Measurements from ENCODE around the gene HSD17B12. TPM values are rescaled to one million over a fixed set of nuclear protein-coding genes. Genes with fewer than 3 reads are reported as not detected.

Gene HSD17B12
- total RNA-seq, 4 donors from 2014 or later = 37.5 to 47.5 (median 42.2) TPM

- Histone ChIP-seq H3K27me3 (no peaks in the 10 kb centered on the region), H3K4me1 (peaks cover 0 to 16% (median 3%) of the 10 kb centered on the region in 3 donors), H3K27ac (no peak overlapping the region), H3K36me3 (no peaks in the 10 kb centered on the region), H3K4me3 (no peak overlapping the region), H3K9me3 (no peaks in the 10 kb centered on the region)
- WGBS, 2 donors (ENCODE audit: low coverage in 1 of 2) = 79 to 100% methylated on average over 1 of the region's 1 CpG
- ATAC-seq = no peak
- no peak for TF ChIP-seq EP300 (IDR thresholded peaks at IDR 0.05)
- TF ChIP-seq POLR2A (IDR thresholded peaks at IDR 0.05) = no peak
- TF ChIP-seq POLR2AphosphoS5 (IDR thresholded peaks at IDR 0.05) = no peak
These were observed 11.3 kb downstream of the HSD17B12 start for GRCh38 chr11:43691806-43692205.

DNA sequence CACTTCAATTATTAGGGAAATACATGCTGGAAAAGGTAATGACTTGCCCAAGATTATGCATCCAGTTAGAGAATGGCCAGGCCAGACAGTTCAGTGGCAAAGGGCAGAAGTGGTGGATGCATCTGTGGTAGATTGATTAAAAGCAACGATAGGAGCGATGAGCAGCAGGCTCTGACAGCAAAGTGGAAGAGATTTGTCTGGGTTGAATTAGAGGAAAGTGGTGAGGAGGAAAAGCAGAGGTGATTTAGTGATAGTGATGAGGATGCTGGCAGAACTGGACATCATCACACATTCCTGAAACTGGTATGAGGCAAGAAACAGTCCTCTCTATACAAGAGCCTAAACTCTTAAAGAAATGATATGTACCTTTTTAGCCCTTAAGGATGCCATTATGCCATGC is 12.5 kb downstream of the HSD17B12 start:
- TF ChIP-seq POLR2AphosphoS5 (IDR thresholded peaks at IDR 0.05) = no peak
- no peak for TF ChIP-seq EP300 (IDR thresholded peaks at IDR 0.05)
- no peak for TF ChIP-seq CTCF (IDR thresholded peaks at IDR 0.05)
- TF ChIP-seq POLR2A (IDR thresholded peaks at IDR 0.05) = no peak
- Histone ChIP-seq H3K36me3 (no peaks in the 10 kb centered on the region), H3K9me3 (no peaks in the 10 kb centered on the region), H3K27ac (no peak overlapping the region), H3K4me1 (peaks cover 0 to 3% (median 0%) of the 10 kb centered on the region in 3 donors), H3K4me3 (no peak overlapping the region), H3K27me3 (no peaks in the 10 kb centered on the region)
- no peak for ATAC-seq
- WGBS, 2 donors (ENCODE audit: low coverage in 1 of 2) = 74 to 89% methylated on average over 2 of the region's 2 CpGs

DNA sequence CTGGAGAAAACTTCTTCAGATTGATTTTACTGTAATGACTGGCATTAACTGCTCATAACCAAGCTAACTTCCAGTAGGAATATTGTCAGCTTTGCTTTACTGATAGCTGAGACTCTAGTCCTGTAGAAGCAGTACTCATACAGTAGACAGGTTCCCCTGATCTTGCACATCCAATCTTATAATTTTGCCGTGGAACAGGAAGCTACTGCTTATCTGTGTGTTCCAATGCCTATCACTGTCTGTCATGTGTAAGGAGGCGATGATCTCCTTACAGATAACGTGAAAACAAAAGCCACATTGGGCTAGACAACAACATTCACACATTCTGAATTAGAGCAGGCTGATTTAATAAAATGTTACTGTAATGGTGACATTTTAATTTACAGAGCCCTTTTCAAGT is 13.2 kb downstream of the HSD17B12 start:
- Histone ChIP-seq H3K27ac (no peak overlapping the region), H3K36me3 (no peaks in the 10 kb centered on the region), H3K9me3 (no peaks in the 10 kb centered on the region), H3K4me3 (no peak overlapping the region), H3K4me1 (no peaks in the 10 kb centered on the region), H3K27me3 (no peaks in the 10 kb centered on the region)
- TF ChIP-seq POLR2A (IDR thresholded peaks at IDR 0.05) (no peak), POLR2AphosphoS5 (IDR thresholded peaks at IDR 0.05) (no peak), CTCF (IDR thresholded peaks at IDR 0.05) (no peak), EP300 (IDR thresholded peaks at IDR 0.05) (no peak)
- 66 to 76% methylated on average over 3 of the region's 3 CpGs for WGBS, 2 donors (ENCODE audit: low coverage in 1 of 2)
- ATAC-seq = no peak

DNA sequence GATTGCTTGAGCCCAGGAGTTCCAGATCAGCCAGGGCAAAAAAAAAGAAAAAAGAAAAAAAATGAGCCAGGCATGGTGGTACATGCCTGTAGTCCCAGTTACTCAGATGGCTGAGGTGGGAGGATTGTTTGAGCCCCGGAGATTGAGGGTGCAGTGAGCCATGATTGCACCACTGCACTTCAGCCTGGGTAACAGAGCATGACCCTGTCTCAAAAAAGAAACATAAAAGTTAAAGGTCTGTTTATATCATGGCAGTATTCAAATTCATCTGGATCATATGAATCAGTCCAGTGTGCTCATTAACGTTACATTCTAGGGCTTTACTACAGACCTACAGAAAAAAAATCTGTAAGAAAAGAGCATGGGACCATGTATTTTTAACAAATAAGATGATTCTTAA is 13.9 kb downstream of the HSD17B12 start:
- Histone ChIP-seq H3K4me1 (no peaks in the 10 kb centered on the region), H3K27ac (no peak overlapping the region), H3K36me3 (no peaks in the 10 kb centered on the region), H3K27me3 (no peaks in the 10 kb centered on the region), H3K9me3 (no peaks in the 10 kb centered on the region), H3K4me3 (no peak overlapping the region)
- WGBS, 2 donors (ENCODE audit: low coverage in 1 of 2) = 84 to 100% methylated on average over 2 of the region's 2 CpGs
- TF ChIP-seq EP300 (IDR thresholded peaks at IDR 0.05) (no peak), POLR2AphosphoS5 (IDR thresholded peaks at IDR 0.05) (no peak), CTCF (IDR thresholded peaks at IDR 0.05) (no peak), POLR2A (IDR thresholded peaks at IDR 0.05) (no peak)
- ATAC-seq = no peak

DNA sequence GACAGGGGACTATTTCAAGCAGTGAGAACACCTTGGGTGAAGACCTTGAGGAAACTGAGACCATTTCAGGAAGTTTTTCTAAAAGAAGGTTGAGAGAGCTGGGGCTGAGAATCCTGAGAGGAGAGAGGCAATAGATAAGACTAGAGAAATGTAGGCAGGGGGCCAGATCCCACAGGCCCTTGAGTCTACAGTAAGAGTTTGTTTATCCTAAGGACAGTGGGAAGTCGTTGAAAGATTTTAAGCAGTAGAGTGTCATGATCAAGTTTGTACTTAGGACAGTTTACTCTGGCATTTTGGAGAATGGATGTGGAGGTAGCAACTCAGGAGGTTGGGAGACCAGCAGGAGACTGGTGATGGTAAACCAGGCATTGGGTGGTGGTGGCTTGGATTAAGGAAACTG is 17.1 kb downstream of the HSD17B12 start:
- H3K4me3 ChIP-seq = no peak overlapping the region
- TF ChIP-seq CTCF (IDR thresholded peaks at IDR 0.05) (no peak), POLR2A (IDR thresholded peaks at IDR 0.05) (no peak), EP300 (IDR thresholded peaks at IDR 0.05) (no peak), POLR2AphosphoS5 (IDR thresholded peaks at IDR 0.05) (no peak)
- no peak for ATAC-seq
- peaks cover 0 to 16% (median 0%) of the 10 kb centered on the region in 3 donors for H3K9me3 ChIP-seq
- no peaks in the 10 kb centered on the region for H3K4me1 ChIP-seq
- WGBS, 2 donors (ENCODE audit: low coverage in 1 of 2) = 38 to 40% methylated on average over 1 of the region's 1 CpG
- H3K36me3 ChIP-seq = no peaks in the 10 kb centered on the region
- no peak overlapping the region for H3K27ac ChIP-seq
- no peaks in the 10 kb centered on the region for H3K27me3 ChIP-seq

All from gastroesophageal sphincter (tissue), 4 donors.